SHP77 treated with DMSO at 0.1 percent for 48 hours (cell line): ENCODE results near the gene PKD2.
"Not testable (repeated sequence)": the region's sequence is repeated elsewhere in the genome, so short reads cannot be mapped to it uniquely, and the experiment has no call there.

Source experiments
- DNase-seq: peaks from one replicate; lab custom pipeline; 2025; lab: John Stamatoyannopoulos, UW

The PKD2 gene

DNA sequence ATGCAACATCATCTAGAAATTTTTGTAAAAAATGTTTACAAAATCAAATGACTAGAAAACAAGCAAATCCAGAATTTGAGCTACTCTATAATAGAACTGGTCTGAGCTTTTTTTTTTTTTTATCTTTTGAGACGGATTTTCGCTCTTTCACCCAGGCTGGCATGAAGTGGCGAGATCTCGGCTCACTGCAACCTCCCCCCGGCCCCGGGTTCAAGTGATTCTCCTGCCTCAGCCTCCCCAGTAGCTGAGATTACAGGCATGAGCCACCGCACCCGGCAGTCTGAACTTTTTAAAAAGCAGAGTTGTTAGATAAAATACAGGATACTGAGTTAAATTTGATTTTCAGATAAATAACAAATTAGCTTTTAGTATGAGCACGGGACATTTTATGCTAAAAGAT lies 20.9 kb upstream of the PKD2 start:
- DNase-seq, result no peak

DNA sequence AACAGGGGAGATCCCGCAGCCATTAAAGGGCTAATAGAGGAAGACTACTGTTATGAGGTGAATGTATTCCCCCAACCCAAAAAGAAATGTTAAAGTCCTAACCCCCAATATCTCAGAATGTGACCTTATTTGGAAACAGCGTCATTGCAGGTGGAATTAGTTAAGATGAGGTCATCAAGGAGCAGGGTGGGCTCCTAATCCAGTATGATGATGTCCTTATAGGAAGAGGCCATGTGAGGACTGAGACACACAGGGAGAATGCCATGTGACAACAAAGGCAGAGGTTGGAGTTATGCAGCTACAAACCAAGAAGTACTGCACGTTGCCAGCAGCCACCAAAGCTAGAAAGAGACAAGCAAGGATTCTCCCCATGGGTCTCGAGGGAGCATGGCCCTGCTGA lies 17.7 kb upstream of the PKD2 start:
- no peak for DNase-seq

GRCh38 chr4:87995435-87995834 lies 12.0 kb upstream of the PKD2 start:
- no peak for DNase-seq

DNA sequence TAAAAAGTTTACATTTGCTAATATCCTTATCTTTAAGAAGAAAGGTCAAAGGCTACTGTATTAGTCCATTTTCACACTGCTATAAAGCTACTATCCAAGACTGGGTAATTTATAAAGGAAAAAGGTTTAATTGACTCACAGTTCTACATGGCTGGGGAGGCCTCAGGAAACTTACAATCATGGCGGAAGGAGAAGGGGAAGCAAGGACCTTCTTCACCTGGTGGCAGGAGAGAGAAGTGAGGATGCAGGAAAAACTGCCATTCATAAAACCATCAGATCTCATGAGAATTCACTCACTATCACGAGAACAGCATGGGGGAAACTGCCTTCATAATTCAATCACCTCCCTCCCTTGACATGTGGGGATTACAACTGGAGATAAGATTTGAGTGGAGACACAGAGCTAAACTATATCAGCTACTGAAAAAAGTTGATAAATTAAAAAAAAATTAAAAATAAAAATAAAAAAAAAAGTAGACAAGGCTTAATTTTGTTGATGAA lies 8.2 kb upstream of the PKD2 start:
- DNase-seq, result not testable (repeated sequence)

- no peak for DNase-seq
These were observed 5.6 kb upstream of the PKD2 start for GRCh38 chr4:88001871-88002270.

- no peak for DNase-seq
These were observed 4.6 kb upstream of the PKD2 start for GRCh38 chr4:88002786-88003185.

GRCh38 chr4:88003261-88003660 lies 4.2 kb upstream of the PKD2 start:
- DNase-seq, result no peak

- DNase-seq, result no peak
These were observed 2.4 kb upstream of the PKD2 start for GRCh38 chr4:88005076-88005475.

DNA sequence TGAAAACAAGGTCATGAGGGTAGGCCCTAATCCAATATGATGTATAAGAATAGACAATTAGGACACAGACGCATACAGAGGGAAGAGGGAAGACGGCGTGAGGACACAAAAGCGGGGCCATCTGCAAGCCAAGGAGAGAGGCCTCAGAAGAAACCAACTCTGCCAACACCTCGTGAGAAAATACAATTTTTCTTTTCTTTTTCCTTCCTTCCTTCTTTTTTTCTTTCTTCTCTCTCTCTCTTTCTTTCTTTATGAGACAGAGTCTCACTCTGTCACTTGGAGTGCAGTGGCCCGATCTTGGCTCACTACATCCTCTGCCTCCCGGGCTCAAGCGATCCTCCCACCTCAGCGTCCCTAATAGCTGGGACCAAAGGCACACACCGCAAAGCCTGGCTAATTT lies 1.5 kb upstream of the PKD2 start:
- DNase-seq, result no peak

DNA sequence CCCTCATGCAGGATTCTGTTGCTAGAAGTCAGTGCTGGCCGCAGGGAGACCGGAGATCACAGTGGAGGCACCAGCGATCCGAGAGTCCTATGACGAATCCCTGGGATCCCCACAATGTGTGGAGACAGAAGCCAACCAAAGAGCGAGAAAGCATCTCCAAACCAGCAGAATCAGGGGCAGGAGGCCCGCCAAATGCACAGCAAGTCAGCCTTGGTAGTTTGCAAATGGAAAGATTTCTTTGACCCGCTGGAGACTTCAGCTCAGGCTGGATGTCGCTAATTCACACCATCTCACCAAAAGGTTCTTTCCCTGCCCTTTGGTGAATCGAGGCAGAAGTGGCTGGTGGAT lies 505 bp upstream of the PKD2 start:
- DNase-seq, result no peak

DNA sequence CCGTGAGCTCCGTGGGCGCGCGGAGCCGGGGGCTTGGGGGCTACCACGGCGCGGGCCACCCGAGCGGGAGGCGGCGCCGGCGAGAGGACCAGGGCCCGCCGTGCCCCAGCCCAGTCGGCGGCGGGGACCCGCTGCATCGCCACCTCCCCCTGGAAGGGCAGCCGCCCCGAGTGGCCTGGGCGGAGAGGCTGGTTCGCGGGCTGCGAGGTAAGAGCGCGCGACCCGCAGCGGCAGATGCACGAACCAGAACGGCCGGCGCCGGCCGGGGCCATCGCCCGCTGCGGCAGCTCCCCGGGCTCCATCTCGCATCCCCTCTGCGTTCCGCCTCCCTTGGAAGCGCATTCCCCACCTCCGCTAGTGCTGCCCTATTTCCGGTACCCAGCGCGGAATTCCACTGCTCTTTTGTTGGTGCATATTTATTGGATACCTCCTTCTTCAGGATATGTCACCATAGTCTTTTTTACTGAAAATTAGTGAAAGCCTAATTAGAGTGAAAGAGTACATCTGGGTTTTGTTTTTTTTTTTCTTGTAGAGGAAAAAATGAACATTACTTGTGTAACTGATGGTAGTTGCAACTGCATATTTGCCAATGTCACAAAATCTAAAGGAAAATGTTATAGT lies 797 bp downstream of the PKD2 start:
- peak; percentile 7 for DNase-seq

GRCh38 chr4:88008743-88009171 lies 1.3 kb downstream of the PKD2 start:
- no peak for DNase-seq

GRCh38 chr4:88009871-88010270 lies 2.4 kb downstream of the PKD2 start:
- no peak for DNase-seq

GRCh38 chr4:88010966-88011365 lies 3.5 kb downstream of the PKD2 start:
- DNase-seq, result no peak

DNA sequence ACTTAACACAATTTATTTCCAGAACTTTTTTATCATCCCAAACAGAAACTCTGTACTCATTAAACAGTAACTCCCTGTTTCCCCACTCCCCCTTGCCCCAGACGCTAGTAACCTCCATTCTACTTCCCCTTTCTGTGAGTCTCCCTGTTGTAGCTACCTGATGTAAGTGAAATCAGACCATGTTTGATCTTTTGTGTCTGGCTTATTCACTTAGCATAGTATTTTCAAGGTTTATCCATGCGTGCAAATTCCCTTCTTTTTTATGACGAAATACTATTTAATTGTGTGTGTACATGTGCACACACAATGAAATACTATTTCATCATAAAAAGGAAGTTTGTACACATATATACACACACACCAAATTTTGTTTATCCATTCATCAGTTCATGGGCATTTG lies 5.2 kb downstream of the PKD2 start:
- DNase-seq, result no peak

GRCh38 chr4:88014386-88014905 lies 7.0 kb downstream of the PKD2 start:
- DNase-seq, result no peak

- no peak for DNase-seq
These were observed 8.3 kb downstream of the PKD2 start for GRCh38 chr4:88015659-88016295.

- no peak for DNase-seq
These were observed 10.3 kb downstream of the PKD2 start for GRCh38 chr4:88017516-88018297.

GRCh38 chr4:88018466-88018865 lies 11.0 kb downstream of the PKD2 start:
- no peak for DNase-seq

- DNase-seq, result no peak
These were observed 14.4 kb downstream of the PKD2 start for GRCh38 chr4:88021824-88022223.

DNA sequence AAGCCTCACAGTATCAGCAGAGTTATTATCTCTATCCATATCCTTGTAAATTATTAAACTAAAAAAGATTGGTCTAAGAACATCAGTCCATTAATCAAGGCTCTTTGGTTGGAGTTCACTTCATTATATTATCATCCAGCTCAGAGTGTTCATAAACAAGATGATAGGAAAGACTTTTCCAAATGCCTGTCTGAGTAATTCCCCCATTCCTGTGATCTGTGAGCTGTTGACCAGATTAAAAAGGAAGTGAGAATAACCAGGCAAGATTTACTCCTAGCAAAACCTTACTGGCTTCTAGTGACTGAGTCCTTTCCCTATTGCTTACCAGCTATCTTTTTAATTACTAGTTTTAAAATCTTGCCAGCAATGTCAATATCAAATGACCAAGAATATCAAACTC lies 14.9 kb downstream of the PKD2 start:
- no peak for DNase-seq

DNA sequence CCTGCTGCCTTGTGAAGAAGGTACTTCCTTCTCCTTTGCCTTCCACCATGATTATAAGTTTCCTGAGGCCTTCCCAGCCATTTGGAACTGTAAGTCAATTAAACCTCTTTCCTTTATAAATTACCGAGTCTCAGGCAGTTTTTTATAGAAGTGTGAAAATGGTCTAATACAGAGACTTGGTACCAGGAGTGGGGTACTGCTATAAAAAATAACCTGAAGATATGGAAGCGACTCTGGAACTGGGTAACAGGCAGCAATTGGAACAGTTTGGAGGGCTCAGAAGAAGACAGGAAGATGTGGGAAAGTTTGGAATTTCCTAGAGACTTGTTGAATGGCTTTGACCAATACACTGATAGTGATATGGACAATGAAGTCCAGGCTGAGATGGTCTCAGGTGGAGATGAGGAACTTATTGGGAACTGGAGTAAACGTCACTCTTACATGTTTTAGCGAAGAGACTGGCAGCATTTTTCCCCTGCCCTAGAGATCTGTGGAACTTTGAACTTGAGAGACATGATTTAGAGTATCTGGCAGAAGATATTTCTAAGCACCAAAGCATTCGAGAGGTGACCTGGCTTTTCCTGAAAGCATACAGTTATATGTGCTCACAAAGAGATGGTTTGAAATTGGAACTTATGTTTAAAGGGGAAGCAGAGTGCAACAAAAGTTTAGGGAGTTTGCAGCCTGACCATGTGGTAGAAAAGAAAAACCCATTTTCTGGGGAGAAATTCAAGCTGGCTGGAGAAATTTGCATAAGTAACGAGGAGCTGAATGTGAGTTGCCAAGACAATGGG lies 18.6 kb downstream of the PKD2 start:
- DNase-seq, result not testable (repeated sequence)
